ENCODE measurements around the gene OR6T1.

The OR6T1 gene

GRCh38 chr11:123903932-123904331 lies 39.7 kb downstream of the OR6T1 start:
- TF ChIP-seq CTCF (IDR thresholded peaks at IDR 0.05; ENCODE audit: control insufficient read depth, extremely low read depth, insufficient read depth), result no peak
- no peak overlapping the region for H3K4me3 ChIP-seq (ENCODE audit: low read depth, low read length)
- DNase-seq (ENCODE audit: low read depth), result no peak

GRCh38 chr11:123901867-123902266 lies 41.8 kb downstream of the OR6T1 start, which contains the start of gene OR8D4:
OR8D4 (plus strand) TSS chr11:123902167; CDS start chr11:123906432, 4,265 bp downstream.
- H3K4me3 ChIP-seq (ENCODE audit: low read depth, low read length), result no peak within 1 kb of the TSS
- TF ChIP-seq CTCF (IDR thresholded peaks at IDR 0.05; ENCODE audit: control insufficient read depth, extremely low read depth, insufficient read depth), result no peak
- DNase-seq (ENCODE audit: low read depth), result no peak

DNA sequence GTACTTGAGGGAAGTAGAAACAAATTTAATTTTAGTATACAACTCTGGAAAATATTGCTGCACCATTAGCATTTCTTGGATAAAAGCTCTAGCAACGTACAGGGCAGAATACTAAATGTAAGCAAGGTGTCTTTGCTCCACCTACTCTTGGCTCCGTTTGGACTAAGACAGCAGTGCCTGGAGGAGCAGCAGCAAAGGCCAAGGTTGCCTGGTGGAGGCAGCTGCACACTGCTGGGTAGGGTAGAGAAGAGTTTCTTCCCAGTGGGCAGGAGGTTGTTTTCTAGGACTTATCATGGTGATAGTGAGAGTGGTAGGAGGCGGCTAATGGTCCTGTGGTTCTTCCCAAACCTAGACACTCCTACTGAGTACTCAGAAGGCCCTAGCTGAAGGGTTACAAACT lies 43.8 kb downstream of the OR6T1 start:
- H3K4me3 ChIP-seq (ENCODE audit: low read depth, low read length), result no peak overlapping the region
- no peak for DNase-seq (ENCODE audit: low read depth)
- no peak for TF ChIP-seq CTCF (IDR thresholded peaks at IDR 0.05; ENCODE audit: control insufficient read depth, extremely low read depth, insufficient read depth)
